Activated naive CD8-positive, alpha-beta T cell (primary cell): ENCODE data around the gene NDC80.
"Not testable (repeated sequence)": the region's sequence is repeated elsewhere in the genome, so short reads cannot be mapped to it uniquely, and the experiment has no call there.

Experiments
- H3K27ac Mint-ChIP-seq: one replicate; pipeline ENCODE4 v1.8.0; 2021; ENCODE audit warnings: mixed read lengths
- H3K27me3 Mint-ChIP-seq: one replicate; pipeline ENCODE4 v1.8.0; 2021; ENCODE audit warnings: mixed read lengths
- H3K36me3 Mint-ChIP-seq: one replicate; pipeline ENCODE4 v1.8.0; 2021; ENCODE audit warnings: mixed read lengths
- H3K4me1 Mint-ChIP-seq: one replicate; pipeline ENCODE4 v1.8.0; 2021; ENCODE audit warnings: low read depth, mixed read lengths
- H3K4me3 Mint-ChIP-seq: one replicate; pipeline ENCODE4 v1.8.0; 2021; ENCODE audit warnings: mild to moderate bottlenecking, mixed read lengths
- H3K9me3 Mint-ChIP-seq: one replicate; pipeline ENCODE4 v1.8.0; 2021; ENCODE audit warnings: low read depth, mixed read lengths

NDC80 gene

GRCh38 chr18:2541925-2542563 is 29.3 kb upstream of the NDC80 start:
- H3K9me3 Mint-ChIP-seq, H3K27me3 Mint-ChIP-seq, H3K36me3 Mint-ChIP-seq, H3K4me3 Mint-ChIP-seq, H3K4me1 Mint-ChIP-seq, H3K27ac Mint-ChIP-seq: not testable (repeated sequence)

- Mint-ChIP-seq H3K27me3 (no peaks in the 10 kb centered on the region), H3K4me3 (no peak overlapping the region), H3K9me3 (no peaks in the 10 kb centered on the region), H3K36me3 (peaks cover 6% of the 10 kb centered on the region), H3K27ac (no peak overlapping the region), H3K4me1 (peaks cover 8% of the 10 kb centered on the region)
Observed at GRCh38 chr18:2545155-2545554, 26.2 kb upstream of the NDC80 start.

- Mint-ChIP-seq H3K9me3 (no peaks in the 10 kb centered on the region), H3K4me1 (peaks cover 4% of the 10 kb centered on the region), H3K4me3 (no peak overlapping the region), H3K27me3 (no peaks in the 10 kb centered on the region), H3K36me3 (peaks cover 9% of the 10 kb centered on the region), H3K27ac (no peak overlapping the region)
Observed at GRCh38 chr18:2547477-2548087, 23.8 kb upstream of the NDC80 start.

DNA sequence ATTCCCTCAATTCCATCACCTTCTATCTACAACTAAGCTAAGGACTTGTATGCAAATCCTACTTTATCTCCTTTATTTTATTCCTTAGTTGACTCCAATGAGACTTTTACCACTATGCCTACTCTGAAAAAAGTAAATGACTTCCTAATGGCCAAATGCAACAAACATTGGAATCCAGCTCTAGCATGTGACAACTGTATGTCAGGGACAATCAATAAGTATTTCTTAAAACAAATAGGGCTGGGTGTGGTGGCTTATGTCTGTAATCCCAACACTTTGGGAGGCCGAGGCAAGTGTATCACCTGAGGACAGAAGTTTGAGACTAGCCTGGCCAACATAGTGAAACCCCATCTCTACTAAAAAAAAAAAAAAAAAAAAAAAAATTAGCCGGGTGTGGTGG is 21.9 kb upstream of the NDC80 start:
- Mint-ChIP-seq H3K4me3 (no peak overlapping the region), H3K27me3 (no peaks in the 10 kb centered on the region), H3K36me3 (peaks cover 9% of the 10 kb centered on the region), H3K4me1 (peaks cover 6% of the 10 kb centered on the region), H3K9me3 (no peaks in the 10 kb centered on the region), H3K27ac (no peak overlapping the region)

DNA sequence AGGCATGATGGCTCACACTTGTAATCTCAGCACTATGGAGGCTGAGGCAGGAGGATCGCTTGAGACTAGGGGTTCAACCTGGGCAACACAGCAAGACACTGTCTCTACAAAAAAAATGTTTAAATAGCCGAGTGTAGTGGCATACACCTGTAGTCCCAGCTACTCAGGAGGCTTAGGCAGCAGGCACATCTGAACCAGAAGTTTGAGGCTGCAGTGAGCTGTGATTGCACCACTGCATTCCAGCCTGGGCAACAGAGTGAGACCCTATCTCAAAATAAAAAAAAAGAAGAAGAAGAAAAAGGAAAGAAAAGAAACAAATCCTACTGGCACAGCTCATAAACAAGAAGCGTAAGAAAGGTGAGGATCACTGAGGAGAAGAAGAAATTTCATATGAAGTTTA is 19.9 kb upstream of the NDC80 start:
- Mint-ChIP-seq H3K36me3 (peaks cover 12% of the 10 kb centered on the region), H3K4me3 (no peak overlapping the region), H3K9me3 (no peaks in the 10 kb centered on the region), H3K27ac (peak overlapping the region; percentile 56), H3K4me1 (peaks cover 7% of the 10 kb centered on the region), H3K27me3 (no peaks in the 10 kb centered on the region)

GRCh38 chr18:2554696-2555095 is 16.7 kb upstream of the NDC80 start:
- Mint-ChIP-seq H3K4me1 (peaks cover 16% of the 10 kb centered on the region), H3K9me3 (no peaks in the 10 kb centered on the region), H3K27me3 (no peaks in the 10 kb centered on the region), H3K27ac (no peak overlapping the region), H3K4me3 (no peak overlapping the region), H3K36me3 (peaks cover 5% of the 10 kb centered on the region)

DNA sequence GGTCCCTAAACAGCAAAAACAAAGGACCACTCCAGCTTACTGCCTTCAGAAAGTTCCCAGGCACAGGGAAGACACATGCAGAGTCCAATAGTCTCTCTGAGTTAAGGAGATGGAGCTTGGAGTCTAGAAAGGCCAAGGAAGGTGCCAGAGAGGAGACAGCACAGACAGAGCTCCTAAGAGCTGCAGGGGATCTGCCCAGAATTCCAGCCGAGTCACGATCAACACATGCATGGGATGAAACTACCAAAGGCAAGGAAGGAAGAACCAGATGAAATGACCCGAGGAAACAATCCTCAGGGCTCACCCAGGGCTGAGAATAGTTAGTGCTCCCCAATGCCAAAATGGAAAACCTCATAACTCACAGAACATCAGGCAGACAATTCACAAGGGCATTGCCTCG is 15.5 kb upstream of the NDC80 start:
- Mint-ChIP-seq H3K4me3 (no peak overlapping the region), H3K4me1 (peaks cover 16% of the 10 kb centered on the region), H3K27ac (no peak overlapping the region), H3K36me3 (peaks cover 5% of the 10 kb centered on the region), H3K27me3 (no peaks in the 10 kb centered on the region), H3K9me3 (no peaks in the 10 kb centered on the region)

GRCh38 chr18:2557536-2557935 is 13.8 kb upstream of the NDC80 start:
- H3K27ac Mint-ChIP-seq: no peak overlapping the region
- no peaks in the 10 kb centered on the region for H3K9me3 Mint-ChIP-seq
- no peak overlapping the region for H3K4me3 Mint-ChIP-seq
- no peaks in the 10 kb centered on the region for H3K27me3 Mint-ChIP-seq
- peaks cover 16% of the 10 kb centered on the region for H3K4me1 Mint-ChIP-seq
- H3K36me3 Mint-ChIP-seq: peaks cover 6% of the 10 kb centered on the region

GRCh38 chr18:2559249-2559648 is 12.1 kb upstream of the NDC80 start:
- Mint-ChIP-seq H3K36me3 (peaks cover 7% of the 10 kb centered on the region), H3K27ac (no peak overlapping the region), H3K4me3 (no peak overlapping the region)

GRCh38 chr18:2564373-2564772 is 7.0 kb upstream of the NDC80 start:
- H3K9me3 Mint-ChIP-seq: no peaks in the 10 kb centered on the region
- peaks cover 4% of the 10 kb centered on the region for H3K36me3 Mint-ChIP-seq
- no peak overlapping the region for H3K27ac Mint-ChIP-seq
- H3K4me3 Mint-ChIP-seq: no peak overlapping the region
- peaks cover 35% of the 10 kb centered on the region for H3K4me1 Mint-ChIP-seq
- H3K27me3 Mint-ChIP-seq: no peaks in the 10 kb centered on the region

More at GRCh38 chr18:2559249-2559648, 12.1 kb upstream of the NDC80 start:
- Mint-ChIP-seq H3K27me3 (no peaks in the 10 kb centered on the region), H3K4me1 (peaks cover 15% of the 10 kb centered on the region), H3K9me3 (no peaks in the 10 kb centered on the region)

DNA sequence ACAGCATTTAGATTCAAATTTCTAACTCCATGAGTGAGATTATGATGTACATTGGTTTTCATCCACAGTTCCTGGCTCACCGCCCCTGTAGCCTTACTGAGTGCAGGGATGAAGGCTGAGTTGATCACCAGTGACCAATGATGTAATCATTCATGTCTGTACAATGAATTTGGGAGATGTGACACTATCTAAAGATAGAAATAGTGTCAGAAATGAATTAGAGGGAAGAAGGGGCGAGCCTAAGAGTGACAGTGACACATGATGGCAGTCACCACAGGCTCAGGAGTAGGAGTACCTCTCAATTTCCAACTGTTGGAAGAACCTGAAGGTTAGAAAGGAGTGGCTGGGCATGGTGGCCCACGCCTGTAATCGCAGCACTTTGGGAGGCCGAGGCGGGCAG is 3.2 kb upstream of the NDC80 start:
- H3K36me3 Mint-ChIP-seq: peaks cover 3% of the 10 kb centered on the region
- H3K4me1 Mint-ChIP-seq: peaks cover 61% of the 10 kb centered on the region
- peak overlapping the region; percentile 50 for H3K27ac Mint-ChIP-seq
- no peaks in the 10 kb centered on the region for H3K27me3 Mint-ChIP-seq
- H3K4me3 Mint-ChIP-seq: no peak overlapping the region
- no peaks in the 10 kb centered on the region for H3K9me3 Mint-ChIP-seq

DNA sequence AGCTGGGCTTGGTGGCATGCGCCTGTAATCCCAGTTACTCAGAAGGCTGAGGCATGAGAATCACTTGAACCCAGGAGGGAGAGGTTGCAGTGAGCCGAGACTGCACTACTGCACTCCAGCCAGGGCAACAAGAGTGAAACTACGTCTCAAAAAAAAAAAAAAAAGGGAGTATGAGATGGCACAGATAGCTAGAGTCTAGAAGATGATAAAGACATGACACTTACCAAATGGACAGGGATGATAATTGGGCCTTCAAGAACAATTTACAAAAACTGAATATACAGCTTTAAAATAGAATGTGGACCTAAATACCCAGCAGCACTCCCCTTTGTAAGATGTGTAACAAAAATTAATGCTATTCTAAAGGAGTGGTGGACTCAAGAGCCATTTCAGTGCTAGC is 2.8 kb upstream of the NDC80 start:
- H3K36me3 Mint-ChIP-seq: peaks cover 3% of the 10 kb centered on the region
- peak overlapping the region; percentile 100 for H3K4me3 Mint-ChIP-seq
- H3K27me3 Mint-ChIP-seq: no peaks in the 10 kb centered on the region
- peaks cover 61% of the 10 kb centered on the region for H3K4me1 Mint-ChIP-seq
- H3K9me3 Mint-ChIP-seq: no peaks in the 10 kb centered on the region
- H3K27ac Mint-ChIP-seq: peak overlapping the region; percentile 77

DNA sequence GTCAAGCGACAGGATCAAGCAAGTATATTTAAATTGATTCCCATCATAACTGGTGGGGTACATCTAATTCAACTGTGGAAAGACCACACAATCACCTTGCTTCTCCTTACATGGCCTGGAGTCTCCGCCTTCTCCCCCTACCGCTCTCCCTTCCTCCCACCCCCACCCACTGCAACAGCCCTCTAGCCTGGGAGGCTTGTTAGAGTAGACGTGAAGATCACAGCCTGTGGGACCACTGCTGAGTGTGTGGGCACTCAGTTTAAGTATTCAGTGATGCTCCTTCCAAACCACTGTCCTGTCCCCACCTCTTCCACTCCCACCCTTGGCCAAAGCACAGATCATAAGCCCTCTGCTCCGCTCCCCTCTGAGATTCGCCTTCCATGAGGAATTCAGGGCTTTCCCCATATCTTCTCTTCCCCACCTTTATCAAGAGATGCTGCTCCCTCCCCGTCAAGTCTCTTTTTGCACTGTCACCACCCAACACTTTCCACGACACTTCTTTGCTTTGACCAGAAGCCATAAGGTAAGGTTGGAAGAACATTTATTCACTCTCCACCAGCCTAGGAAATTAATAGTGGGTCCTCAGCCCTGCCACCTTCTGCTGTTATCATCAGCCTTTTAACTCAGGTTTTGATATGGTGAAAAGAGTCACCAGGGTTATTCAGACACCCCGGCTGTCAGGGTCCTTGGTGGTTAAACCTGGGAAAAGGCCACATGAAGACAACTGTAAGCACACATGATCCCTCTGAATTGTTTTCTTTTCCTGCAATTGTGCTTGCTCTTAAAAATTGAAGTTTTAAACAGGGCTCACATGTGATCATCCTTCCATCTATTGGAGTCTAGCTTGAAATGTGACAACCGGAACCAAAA is 1.8 kb upstream of the NDC80 start:
- H3K27ac Mint-ChIP-seq: peak overlapping the region; percentile 99
- no peaks in the 10 kb centered on the region for H3K9me3 Mint-ChIP-seq
- peaks cover 61% of the 10 kb centered on the region for H3K4me1 Mint-ChIP-seq
- no peaks in the 10 kb centered on the region for H3K27me3 Mint-ChIP-seq
- peaks cover 3% of the 10 kb centered on the region for H3K36me3 Mint-ChIP-seq
- peak overlapping the region; percentile 100 for H3K4me3 Mint-ChIP-seq

DNA sequence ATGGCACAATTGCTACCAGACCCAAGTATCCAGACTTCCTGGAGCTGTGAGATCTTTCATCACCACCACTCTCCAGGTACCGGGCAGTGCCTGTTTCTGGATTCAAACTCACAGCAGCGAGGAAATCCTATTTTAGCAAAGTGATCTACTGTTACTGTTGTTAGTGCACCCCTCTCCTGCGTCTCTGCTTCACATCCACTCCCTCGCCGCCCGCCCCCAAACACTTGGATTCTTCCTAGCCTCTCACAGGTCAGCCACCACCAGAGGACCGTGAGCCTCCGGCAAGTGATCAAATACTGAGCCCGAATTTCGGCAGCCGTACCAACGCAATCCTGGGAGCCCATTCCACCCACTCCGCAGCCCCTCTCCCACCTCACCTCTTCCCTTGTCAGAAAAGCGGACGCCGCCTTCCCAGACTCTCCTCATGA is 571 bp upstream of the NDC80 start:
- Mint-ChIP-seq H3K4me3 (peak overlapping the region; percentile 100), H3K36me3 (peaks cover 3% of the 10 kb centered on the region)

DNA sequence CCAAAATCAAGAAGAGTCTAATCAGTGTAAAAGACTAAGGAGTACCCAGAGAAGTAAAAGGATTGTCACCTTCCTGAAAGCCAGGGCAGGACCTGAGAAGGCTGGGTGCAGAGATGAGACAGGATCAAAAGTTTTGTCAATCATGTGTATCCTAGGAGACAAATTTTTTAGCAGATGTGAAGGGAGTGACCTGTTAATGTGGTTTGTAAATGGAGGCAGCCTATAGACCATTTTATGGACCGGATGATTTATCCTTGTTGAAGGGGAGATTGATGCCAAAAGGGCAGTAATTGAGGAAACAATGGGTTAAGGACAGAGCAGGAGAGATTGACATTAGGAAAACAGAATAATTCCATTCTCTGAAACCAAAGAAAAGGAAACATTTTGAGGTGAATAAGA is 813 bp downstream of the NDC80 start:
- Mint-ChIP-seq H3K27me3 (no peaks in the 10 kb centered on the region), H3K9me3 (no peaks in the 10 kb centered on the region), H3K36me3 (peaks cover 6% of the 10 kb centered on the region), H3K27ac (peak overlapping the region; percentile 99), H3K4me3 (peak overlapping the region; percentile 100), H3K4me1 (peaks cover 51% of the 10 kb centered on the region)

More for the DNA sequence above, 571 bp upstream of the NDC80 start:
- H3K27me3 Mint-ChIP-seq: no peaks in the 10 kb centered on the region
- peaks cover 52% of the 10 kb centered on the region for H3K4me1 Mint-ChIP-seq
- peak overlapping the region; percentile 99 for H3K27ac Mint-ChIP-seq
- no peaks in the 10 kb centered on the region for H3K9me3 Mint-ChIP-seq
